HG03025 (cell line): ENCODE data around the gene VASP.

Experiments used
- ATAC-seq: cut with Tn5 transposase; IDR thresholded peaks from one replicate; pipeline ENCODE4 v1.9.1; 2021; ENCODE audit warnings: mild to moderate bottlenecking, moderate library complexity; ENCODE audit not compliant: unreplicated experiment, low FRiP score

The VASP gene

GRCh38 chr19:45514376-45515051 is 7.2 kb downstream of the VASP start:
- no peak for ATAC-seq

GRCh38 chr19:45515081-45515624 is 7.9 kb downstream of the VASP start:
- no peak for ATAC-seq

- ATAC-seq, result no peak
Measured at GRCh38 chr19:45515807-45516401, 8.6 kb downstream of the VASP start.

- no peak for ATAC-seq
Measured at GRCh38 chr19:45517238-45517637, 10.0 kb downstream of the VASP start.

GRCh38 chr19:45517641-45518468 is 10.6 kb downstream of the VASP start:
- ATAC-seq, result no peak

- no peak for ATAC-seq
Measured at GRCh38 chr19:45518469-45518826, 11.2 kb downstream of the VASP start.

GRCh38 chr19:45522010-45522941 is 15.0 kb downstream of the VASP start:
- no peak for ATAC-seq

- ATAC-seq, result no peak
Measured at GRCh38 chr19:45523642-45524256, 16.5 kb downstream of the VASP start.

GRCh38 chr19:45524575-45525129 is 17.4 kb downstream of the VASP start:
- ATAC-seq, result no peak

- no peak for ATAC-seq
Measured at GRCh38 chr19:45526143-45526542, 18.9 kb downstream of the VASP start.

- ATAC-seq, result no peak
Measured at GRCh38 chr19:45526971-45527370, 19.7 kb downstream of the VASP start.

GRCh38 chr19:45527731-45528130 is 20.5 kb downstream of the VASP start:
- ATAC-seq, result no peak

- no peak for ATAC-seq
Measured at GRCh38 chr19:45528149-45528743, 21.0 kb downstream of the VASP start.

GRCh38 chr19:45528744-45529419 is 21.6 kb downstream of the VASP start:
- ATAC-seq, result no peak

GRCh38 chr19:45529420-45529785 is 22.1 kb downstream of the VASP start:
- ATAC-seq, result no peak

GRCh38 chr19:45531349-45531748 is 24.1 kb downstream of the VASP start:
- ATAC-seq, result no peak

- ATAC-seq, result no peak
Measured at GRCh38 chr19:45539459-45539858, 32.2 kb downstream of the VASP start.

GRCh38 chr19:45542234-45542668 is 35.0 kb downstream of the VASP start:
- no peak for ATAC-seq
